GM19239 (cell line): ENCODE measurements around the gene CCDC71L.
A peak's percentile ranks its signal among the peaks of the same experiment; 100 is the strongest.

ENCODE experiments used
- DNase-seq: peaks from one replicate; pipeline ENCODE4 v3.0.0; 2011; ENCODE audit warnings: low spot score; ENCODE audit not compliant: insufficient read length
- FAIRE-seq: peaks from 2 replicates; lab custom pipeline; 2011; peaks lifted over from hg19 to GRCh38; lab: Jason Lieb, UNC

The CCDC71L gene

GRCh38 chr7:106659963-106660861, 746 bp downstream of the CCDC71L start:
- DNase-seq (peak; percentile 78), FAIRE-seq (peak; percentile 90)

- no peak for DNase-seq
- peak; percentile 55 for FAIRE-seq
Observed at GRCh38 chr7:106659166-106659962, 1.6 kb downstream of the CCDC71L start.

- DNase-seq (no peak), FAIRE-seq (peak; percentile 23)
Observed at GRCh38 chr7:106658316-106659165, 2.4 kb downstream of the CCDC71L start.

GRCh38 chr7:106657085-106657991, 3.6 kb downstream of the CCDC71L start:
- FAIRE-seq, result no peak
- DNase-seq, result no peak

GRCh38 chr7:106655703-106656498, 5.1 kb downstream of the CCDC71L start:
- DNase-seq (no peak), FAIRE-seq (no peak)

- no peak for FAIRE-seq
- DNase-seq, result no peak
Observed at GRCh38 chr7:106653488-106653887, 7.5 kb downstream of the CCDC71L start.

GRCh38 chr7:106652909-106653308, 8.0 kb downstream of the CCDC71L start:
- FAIRE-seq, result no peak
- no peak for DNase-seq

- DNase-seq, result no peak
- no peak for FAIRE-seq
Observed at GRCh38 chr7:106652092-106652491, 8.9 kb downstream of the CCDC71L start.

- FAIRE-seq, result no peak
- DNase-seq, result no peak
Observed at GRCh38 chr7:106646256-106646655, 14.7 kb downstream of the CCDC71L start.

GRCh38 chr7:106644999-106645398, 16.0 kb downstream of the CCDC71L start:
- no peak for FAIRE-seq
- no peak for DNase-seq

- FAIRE-seq (no peak), DNase-seq (no peak)
Observed at GRCh38 chr7:106643216-106644000, 17.6 kb downstream of the CCDC71L start.

GRCh38 chr7:106641416-106641815, 19.5 kb downstream of the CCDC71L start:
- FAIRE-seq (no peak), DNase-seq (no peak)

- FAIRE-seq (no peak), DNase-seq (no peak)
Observed at GRCh38 chr7:106640368-106641141, 20.4 kb downstream of the CCDC71L start.

GRCh38 chr7:106639476-106640334, 21.3 kb downstream of the CCDC71L start:
- FAIRE-seq (no peak), DNase-seq (no peak)

- DNase-seq, result no peak
- FAIRE-seq, result no peak
Observed at GRCh38 chr7:106635411-106635810, 25.5 kb downstream of the CCDC71L start.

GRCh38 chr7:106634958-106635357, 26.0 kb downstream of the CCDC71L start:
- FAIRE-seq (no peak), DNase-seq (no peak)
